Astrocyte of the hippocampus (primary cell): ENCODE data around the gene NTNG1.

Experiments
- DNase-seq: peaks from one replicate; pipeline ENCODE4 v3.0.0; 2011; ENCODE audit warnings: low read depth, low spot score

NTNG1 gene

GRCh38 chr1:107451715-107452114 lies 310.9 kb downstream of the NTNG1 start:
- no peak for DNase-seq

DNA sequence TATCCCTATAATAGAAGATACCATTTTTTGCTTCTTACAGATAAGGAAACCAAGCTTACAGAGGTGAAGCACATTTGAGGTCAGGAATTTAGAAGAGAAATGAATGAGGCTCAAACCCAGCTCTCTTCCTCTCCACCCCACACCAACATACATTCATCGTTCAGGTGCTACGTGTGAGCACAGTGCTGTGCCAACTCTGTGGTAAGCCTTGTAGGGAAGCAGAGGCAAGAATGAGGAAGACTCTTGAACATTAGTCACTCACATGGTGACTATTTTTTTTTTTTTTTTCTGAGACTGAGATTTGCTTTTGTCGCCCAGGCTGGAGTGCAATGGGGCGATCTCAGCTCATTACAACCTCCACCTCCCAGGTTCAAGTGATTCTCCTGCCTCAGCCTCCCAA lies 314.0 kb downstream of the NTNG1 start:
- no peak for DNase-seq

GRCh38 chr1:107457989-107458388 lies 317.1 kb downstream of the NTNG1 start:
- no peak for DNase-seq

- DNase-seq, result no peak
These were observed 318.5 kb downstream of the NTNG1 start for GRCh38 chr1:107459204-107459904.

GRCh38 chr1:107460035-107460434 lies 319.2 kb downstream of the NTNG1 start:
- no peak for DNase-seq

GRCh38 chr1:107464827-107465226 lies 324.0 kb downstream of the NTNG1 start:
- no peak for DNase-seq

DNA sequence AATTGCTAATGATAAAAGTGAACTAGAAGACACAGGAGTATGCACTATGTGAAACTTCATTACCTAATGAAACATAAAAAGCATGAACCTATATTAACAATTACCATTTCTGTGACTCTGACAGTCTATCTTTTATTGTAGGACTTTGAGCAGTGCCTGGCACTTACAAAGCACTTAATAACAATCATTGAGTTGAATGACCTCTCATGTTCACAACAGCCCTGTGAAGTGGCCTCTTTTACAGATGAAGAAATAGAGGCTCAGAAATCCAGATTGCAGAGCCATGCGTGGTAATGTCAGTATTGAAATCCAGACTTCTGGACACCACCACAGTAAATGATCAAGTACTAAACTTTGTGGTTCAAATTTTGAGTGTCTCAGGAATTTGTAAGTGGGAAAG lies 326.4 kb downstream of the NTNG1 start:
- DNase-seq, result no peak

GRCh38 chr1:107467811-107468210 lies 327.0 kb downstream of the NTNG1 start:
- no peak for DNase-seq

- no peak for DNase-seq
These were observed 332.2 kb downstream of the NTNG1 start for GRCh38 chr1:107473065-107473464.

GRCh38 chr1:107474877-107475612 lies 334.2 kb downstream of the NTNG1 start:
- no peak for DNase-seq

DNA sequence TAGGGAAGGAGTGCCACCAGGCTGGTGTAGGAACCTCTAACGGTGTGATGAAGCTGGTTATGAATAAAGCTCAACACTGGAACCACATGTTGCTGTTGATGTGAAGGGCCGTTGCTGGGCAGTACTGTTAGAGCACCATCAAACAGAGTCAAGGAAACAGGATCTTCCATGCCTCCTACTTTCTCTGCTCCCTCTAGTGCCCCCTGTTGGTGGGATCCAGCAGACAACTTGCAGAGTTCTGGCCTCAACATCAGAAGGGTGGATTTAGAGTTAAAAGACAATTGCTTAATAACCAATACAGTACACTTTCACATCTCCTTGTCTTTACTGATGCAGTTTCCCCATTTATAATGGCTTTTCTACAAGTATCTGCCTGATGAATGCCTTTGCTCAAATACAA lies 336.4 kb downstream of the NTNG1 start:
- DNase-seq, result no peak

GRCh38 chr1:107479865-107480350 lies 339.1 kb downstream of the NTNG1 start:
- no peak for DNase-seq

- peak; percentile 62 for DNase-seq
These were observed 339.9 kb downstream of the NTNG1 start for GRCh38 chr1:107480548-107481415.

GRCh38 chr1:107481756-107482384 lies 341.0 kb downstream of the NTNG1 start:
- no peak for DNase-seq

DNA sequence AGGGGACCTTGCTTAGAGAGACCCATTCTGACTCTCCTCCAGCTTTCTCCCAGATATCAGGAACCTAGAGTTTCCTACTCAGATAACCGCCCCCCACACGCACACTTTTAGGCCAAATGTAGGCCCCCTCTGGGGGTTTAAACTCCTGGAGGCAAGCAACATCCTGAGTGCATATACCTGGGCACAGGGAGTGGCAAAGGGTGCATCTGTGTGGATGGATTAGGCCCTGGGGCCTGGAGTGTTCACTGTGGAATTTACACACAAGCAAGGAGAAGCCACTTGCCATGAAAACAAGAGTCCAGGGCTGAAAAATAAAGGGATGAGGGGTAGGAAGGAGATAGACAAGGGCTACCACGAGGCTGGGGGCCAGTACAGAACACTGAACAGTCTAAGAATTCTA lies 343.1 kb downstream of the NTNG1 start:
- DNase-seq, result no peak

DNA sequence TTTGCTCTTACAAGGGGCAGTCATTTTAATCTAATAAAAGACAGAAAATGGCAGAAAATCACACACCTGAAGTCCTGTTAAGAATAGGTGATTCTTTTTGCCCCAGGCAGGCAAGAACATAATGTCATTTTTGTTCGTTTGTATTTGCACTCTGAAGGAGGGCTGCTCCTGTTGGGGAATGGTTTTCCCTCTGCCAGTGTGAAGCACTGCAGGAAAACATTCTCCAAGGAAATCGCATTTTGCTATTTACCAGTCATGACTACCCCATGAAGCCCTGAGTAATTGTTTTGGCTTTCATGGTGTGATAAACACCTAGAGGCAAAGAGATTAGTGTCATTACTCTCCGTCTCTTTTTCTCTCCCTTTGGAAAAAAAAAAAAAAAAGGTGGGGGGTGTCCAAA lies 345.5 kb downstream of the NTNG1 start:
- no peak for DNase-seq

DNA sequence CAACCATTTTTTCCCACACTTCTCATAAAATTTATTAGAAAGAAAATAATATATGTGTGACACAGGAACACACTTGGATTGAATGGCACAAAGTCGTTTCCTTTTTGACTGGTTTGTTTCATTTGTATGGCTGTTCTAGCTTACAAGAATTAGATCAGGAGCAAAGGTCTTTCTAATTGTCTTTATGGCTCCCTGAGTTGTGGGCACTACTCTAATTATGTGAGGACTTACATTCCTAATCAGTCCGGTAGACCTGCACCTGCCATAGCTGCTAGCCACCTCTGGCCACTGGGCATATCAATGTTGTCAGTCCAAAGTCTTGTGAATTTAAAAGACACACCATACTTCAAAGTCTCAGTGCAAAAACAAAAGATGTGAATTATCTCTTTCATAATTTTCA lies 346.7 kb downstream of the NTNG1 start:
- DNase-seq, result no peak

- DNase-seq, result no peak
These were observed 350.7 kb downstream of the NTNG1 start for GRCh38 chr1:107491582-107491981.

DNA sequence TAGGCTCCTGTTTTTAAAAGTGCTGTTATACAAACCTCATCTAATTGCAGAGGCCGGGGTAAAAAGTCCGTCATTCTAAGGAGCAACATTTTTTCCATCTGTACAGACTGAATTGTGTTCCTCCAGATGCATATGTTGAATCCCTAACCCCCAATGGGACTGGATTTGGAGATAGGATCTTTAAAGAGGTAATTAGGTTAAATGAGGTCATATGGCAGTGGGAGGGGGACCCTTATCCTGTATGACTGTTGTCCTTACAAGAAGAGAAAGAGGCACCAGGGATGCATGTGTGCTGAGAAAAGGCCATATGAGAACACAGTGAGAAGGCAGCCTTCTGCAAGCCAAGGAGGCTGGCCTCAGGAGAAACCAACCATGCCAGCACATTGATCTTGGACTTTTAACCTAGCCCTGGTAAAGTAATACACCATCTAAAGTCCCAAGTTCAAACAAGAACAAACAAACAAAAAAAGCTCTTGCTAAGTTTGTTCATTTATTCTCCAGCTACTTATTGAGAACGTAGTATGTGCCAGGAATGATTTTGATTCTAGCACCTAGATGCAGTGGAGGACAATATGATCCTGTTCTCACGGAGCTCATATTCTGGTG lies 352.4 kb downstream of the NTNG1 start:
- DNase-seq, result no peak

- DNase-seq, result no peak
These were observed 353.2 kb downstream of the NTNG1 start for GRCh38 chr1:107494061-107494460.

DNA sequence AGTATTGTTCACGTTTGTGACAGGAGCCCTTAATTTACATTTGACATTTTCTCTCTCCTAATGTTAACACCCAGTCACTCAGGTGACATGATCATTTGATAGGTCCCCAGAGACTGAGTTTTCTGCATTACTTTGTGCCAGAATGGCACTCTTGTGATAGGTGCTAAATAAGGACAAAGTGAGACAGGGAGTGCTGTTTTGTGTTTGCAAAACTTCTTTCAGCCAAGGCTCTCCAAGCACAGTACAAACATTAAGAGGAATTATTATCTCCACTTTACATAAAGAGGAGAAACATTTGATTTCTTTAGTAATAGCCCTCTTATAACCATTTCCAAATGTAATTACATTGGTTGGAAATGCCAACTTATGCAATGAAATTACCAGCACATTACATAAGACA lies 355.2 kb downstream of the NTNG1 start:
- no peak for DNase-seq
